GM19372 (cell line): ENCODE results near the gene ACOT8.
"Not testable (repeated sequence)": the region's sequence is repeated elsewhere in the genome, so short reads cannot be mapped to it uniquely, and the experiment has no call there.

Experiments used
- ATAC-seq: cut with Tn5 transposase; IDR thresholded peaks from one replicate; pipeline ENCODE4 v1.9.1; 2021; ENCODE audit warnings: mild to moderate bottlenecking, low read depth, moderate library complexity; ENCODE audit not compliant: unreplicated experiment

Gene ACOT8

GRCh38 chr20:45857114-45857881, at the start of gene ACOT8, which contains the start of gene ZSWIM3:
Gene ACOT8, minus strand, starts transcription at chr20:45857392. Its CDS starts 77 bp downstream, at chr20:45857315.
Gene ZSWIM3, plus strand, starts transcription at chr20:45857614. Its CDS starts 212 bp downstream, at chr20:45857826.
- peak; percentile 97 for ATAC-seq

- ATAC-seq, result no peak
These were observed 48.4 kb upstream of the ACOT8 start for GRCh38 chr20:45905505-45906079.

DNA sequence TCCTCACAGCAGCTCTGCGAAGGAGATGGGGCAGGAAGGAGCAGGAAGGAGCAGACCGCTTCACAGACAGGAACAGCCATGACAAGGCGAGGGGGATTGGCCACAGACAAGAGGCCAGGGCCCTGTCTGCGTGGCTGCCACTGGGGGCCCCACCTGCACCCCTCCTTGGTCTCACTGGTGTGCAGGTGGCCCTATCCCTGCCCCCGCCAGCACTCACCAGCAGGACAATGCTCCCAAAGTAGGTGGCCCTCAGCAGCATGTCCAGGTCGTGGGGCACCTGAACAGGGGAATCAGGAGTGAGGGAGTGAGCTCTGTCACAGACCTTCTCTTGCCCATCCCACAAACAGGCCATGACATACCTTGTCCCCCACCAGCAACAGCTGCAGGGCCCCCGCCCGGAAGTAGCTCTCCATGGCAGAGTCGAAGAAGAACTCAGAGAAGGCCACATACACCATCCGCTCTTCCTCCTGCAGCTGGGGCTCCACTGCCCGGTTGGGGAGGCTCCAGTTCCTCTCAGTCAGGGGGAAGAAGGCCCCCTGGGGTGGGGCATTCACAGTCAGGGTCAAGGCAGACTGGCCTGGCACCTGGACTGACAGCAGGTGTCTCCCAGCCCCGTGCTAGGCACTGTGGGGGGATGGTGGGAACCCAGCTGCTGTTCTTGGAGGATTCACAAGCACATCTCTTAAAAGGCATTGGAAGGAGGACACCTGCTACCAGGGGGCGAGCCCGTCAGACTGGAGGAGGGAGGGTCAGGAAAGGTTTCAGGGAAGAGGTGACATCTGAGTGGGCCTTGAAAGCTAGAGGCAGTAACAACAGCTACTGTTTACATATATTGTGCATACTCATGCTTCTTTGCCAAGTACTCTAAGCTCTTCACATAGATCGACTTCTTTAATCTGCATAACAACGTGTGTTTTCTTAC, 47.7 kb upstream of the ACOT8 start:
- ATAC-seq, result no peak

GRCh38 chr20:45902199-45902701, 45.1 kb upstream of the ACOT8 start:
- no peak for ATAC-seq

GRCh38 chr20:45901332-45901731, 44.1 kb upstream of the ACOT8 start:
- ATAC-seq, result not testable (repeated sequence)

GRCh38 chr20:45899046-45899835, 42.0 kb upstream of the ACOT8 start:
- no peak for ATAC-seq

DNA sequence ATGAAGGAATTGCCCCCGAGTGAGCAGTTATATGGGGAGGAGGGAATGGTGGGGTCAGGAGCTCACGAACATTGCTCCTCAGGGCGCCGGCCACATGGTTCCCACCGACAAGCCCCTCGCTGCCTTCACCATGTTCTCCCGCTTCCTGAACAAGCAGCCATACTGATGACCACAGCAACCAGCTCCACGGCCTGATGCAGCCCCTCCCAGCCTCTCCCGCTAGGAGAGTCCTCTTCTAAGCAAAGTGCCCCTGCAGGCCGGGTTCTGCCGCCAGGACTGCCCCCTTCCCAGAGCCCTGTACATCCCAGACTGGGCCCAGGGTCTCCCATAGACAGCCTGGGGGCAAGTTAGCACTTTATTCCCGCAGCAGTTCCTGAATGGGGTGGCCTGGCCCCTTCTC, 41.1 kb upstream of the ACOT8 start:
- ATAC-seq, result no peak

DNA sequence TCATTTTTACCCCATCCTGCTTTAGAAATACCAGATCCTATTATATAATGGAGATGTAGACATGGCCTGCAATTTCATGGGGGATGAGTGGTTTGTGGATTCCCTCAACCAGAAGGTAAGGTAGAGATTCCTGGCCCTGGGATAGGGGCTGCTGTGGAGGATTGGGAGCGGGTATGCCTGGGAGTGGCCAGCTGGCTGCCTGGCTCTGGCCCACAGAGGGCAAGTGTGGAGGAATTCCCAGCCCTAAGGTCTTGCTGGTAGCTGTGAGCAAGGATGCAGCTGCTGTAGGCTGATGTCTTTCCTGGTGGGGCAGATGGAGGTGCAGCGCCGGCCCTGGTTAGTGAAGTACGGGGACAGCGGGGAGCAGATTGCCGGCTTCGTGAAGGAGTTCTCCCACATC, 40.5 kb upstream of the ACOT8 start:
- no peak for ATAC-seq

DNA sequence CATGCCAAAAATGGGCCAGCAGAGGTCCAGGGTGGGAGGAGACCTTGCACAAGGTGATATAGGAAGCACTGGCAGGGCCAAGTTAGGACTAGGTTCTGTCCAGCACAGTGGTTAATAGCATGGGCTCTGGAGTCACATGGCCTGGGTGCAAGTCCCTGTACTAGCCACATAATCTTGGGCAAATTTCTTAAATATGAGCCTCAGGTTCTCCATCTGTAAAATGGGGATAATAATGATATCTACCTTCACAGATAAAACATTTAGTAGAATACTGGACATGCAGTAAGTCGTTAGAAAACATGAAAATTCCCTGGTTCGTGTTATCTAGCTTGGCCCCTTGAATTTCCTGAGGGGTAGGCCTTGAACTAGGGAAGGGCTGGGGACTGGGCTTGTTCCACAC, 40.1 kb upstream of the ACOT8 start:
- ATAC-seq, result no peak

DNA sequence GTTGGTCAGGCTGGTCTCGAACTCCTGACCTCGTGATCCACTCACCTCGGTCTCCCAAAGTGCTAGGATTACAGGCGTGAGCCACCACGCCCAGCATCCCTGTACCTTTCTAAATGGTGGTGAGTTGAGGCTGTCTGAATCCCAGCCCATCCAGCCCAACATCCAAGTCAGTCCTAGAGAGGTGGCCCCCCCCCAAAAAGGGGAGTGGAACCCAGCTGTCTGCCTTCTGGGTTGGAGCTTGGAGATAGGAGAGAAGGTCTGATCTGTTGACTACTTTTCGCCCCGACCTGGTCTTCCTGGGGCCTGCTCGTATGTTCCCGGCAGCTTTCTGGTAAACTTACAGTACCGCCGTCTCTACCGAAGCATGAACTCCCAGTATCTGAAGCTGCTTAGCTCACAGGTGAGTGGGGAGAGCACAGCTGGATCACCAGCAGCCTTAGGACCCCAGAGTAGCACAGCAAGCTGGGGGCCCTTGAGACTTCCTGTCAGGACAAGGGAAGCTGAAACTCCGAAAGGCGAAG, 39.5 kb upstream of the ACOT8 start:
- no peak for ATAC-seq

- ATAC-seq, result no peak
These were observed 37.6 kb upstream of the ACOT8 start for GRCh38 chr20:45894797-45895196.

- no peak for ATAC-seq
These were observed 36.6 kb upstream of the ACOT8 start for GRCh38 chr20:45893831-45894230.

DNA sequence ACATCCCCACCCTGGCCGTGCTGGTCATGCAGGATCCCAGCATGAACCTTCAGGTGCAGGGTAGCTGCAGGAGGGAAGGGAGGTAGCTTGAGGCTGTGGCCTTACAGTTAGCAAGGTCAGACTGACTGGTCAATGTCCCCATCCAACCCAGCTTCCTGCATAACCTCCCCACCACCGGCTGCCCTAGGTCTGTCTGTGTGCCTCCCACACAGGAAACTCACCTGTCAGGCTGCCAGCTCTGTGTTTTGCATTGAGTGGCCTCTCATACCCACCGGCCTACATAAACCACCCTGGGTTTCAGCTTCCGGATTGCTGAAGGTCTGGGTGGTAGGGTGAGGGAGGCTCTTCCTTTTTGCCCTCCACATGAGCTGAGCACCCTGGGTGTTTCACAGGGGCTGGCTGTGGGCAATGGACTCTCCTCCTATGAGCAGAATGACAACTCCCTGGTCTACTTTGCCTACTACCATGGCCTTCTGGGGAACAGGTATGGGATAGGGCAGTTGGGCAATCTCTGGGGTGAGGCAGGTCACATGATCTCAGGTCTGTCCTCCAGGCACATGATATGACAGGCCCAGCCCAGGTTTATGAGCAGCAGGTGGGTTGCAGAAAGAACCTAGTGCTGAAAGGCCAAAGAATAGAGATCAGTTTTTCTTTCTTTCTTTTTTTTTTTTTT, 35.8 kb upstream of the ACOT8 start:
- no peak for ATAC-seq

DNA sequence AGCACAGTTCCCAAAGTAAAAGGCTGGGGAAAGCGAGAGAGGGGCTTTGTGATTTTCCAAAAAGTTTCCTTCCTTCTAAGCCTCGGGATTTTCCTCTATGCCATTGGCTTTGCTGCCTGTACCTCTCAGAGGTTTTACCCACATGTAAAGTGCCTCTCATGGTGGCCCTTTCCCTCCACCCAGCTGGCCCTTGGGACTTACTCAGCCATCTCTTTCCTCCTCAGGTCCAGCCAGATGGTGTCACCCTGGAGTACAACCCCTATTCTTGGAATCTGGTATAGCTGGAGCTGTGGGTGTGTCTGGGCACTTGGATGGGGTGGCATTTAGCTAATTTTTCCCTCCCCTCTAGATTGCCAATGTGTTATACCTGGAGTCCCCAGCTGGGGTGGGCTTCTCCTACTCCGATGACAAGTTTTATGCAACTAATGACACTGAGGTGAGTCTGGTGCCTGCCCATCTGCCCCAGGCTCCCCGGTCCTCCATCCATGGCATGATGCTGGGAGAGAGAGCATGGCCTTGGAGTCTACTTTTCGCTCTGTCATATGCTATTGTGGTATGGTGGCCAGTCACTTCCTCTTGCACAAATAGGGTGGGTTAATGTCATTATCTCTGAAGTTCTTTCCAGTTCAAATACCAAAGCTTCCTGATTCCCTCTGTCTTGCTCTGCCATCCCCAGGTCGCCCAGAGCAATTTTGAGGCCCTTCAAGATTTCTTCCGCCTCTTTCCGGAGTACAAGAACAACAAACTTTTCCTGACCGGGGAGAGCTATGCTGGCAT, 35.0 kb upstream of the ACOT8 start:
- no peak for ATAC-seq

DNA sequence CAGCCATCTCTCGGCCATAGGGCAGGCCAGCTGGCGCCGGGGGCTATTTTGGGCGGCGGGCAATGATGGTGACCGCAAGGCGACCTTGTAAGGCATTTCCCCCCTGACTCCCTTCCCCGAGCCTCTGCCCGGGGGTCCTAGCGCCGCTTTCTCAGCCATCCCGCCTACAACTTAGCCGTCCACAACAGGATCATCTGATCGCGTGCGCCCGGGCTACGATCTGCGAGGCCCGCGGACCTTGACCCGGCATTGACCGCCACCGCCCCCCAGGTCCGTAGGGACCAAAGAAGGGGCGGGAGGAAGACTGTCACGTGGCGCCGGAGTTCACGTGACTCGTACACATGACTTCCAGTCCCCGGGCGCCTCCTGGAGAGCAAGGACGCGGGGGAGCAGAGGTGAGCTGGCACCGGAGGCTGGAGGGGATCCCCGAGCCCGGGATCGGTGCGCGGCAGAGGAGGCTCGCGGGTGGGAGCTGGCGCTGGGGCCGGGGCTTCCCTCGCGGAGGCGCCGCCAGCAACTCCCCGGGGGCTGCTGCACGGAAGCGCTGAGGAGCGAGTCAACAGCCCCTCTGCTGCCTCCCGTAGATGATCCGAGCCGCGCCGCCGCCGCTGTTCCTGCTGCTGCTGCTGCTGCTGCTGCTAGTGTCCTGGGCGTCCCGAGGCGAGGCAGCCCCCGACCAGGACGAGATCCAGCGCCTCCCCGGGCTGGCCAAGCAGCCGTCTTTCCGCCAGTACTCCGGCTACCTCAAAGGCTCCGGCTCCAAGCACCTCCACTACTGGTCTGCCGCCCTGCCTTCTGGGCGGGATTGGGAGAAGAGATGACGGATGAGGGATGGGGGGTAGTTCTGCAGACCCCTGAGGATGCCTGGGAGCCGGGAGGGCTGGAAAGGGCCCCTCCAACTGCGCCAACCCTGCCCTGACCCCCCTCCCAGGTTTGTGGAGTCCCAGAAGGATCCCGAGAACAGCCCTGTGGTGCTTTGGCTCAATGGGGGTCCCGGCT, 34.1 kb upstream of the ACOT8 start, which contains the start of the genes CTSA and NEURL2:
Gene CTSA (plus strand): TSS at position 351 of the 999 bp plus-strand sequence. CDS start 234 bp downstream, at position 585.
Gene NEURL2 (minus strand): TSS at position 224 of the 999 bp plus-strand sequence. CDS start 217 bp downstream, at position 7.
- peak; percentile 87 for ATAC-seq

GRCh38 chr20:45890077-45890984, 33.1 kb upstream of the ACOT8 start:
- ATAC-seq, result no peak
